ENCODE results near the gene ALDH1L1. TPM values are rescaled to one million over a fixed set of nuclear protein-coding genes. Genes with fewer than 3 reads are reported as not detected.

Gene ALDH1L1
- total RNA-seq, 1 experiment from 2014 or later = 1.2 TPM

GRCh38 chr3:126186271-126186670 is 5.9 kb upstream of the ALDH1L1 start (continued):
- no peak for TF ChIP-seq EMX1 (CRISPR knock-in tag; IDR thresholded peaks at IDR 0.05)
- TF ChIP-seq ZNF512 (CRISPR knock-in tag; IDR thresholded peaks at IDR 0.05; ENCODE audit: borderline replicate concordance) = no peak
- TF ChIP-seq, protein P1, sequence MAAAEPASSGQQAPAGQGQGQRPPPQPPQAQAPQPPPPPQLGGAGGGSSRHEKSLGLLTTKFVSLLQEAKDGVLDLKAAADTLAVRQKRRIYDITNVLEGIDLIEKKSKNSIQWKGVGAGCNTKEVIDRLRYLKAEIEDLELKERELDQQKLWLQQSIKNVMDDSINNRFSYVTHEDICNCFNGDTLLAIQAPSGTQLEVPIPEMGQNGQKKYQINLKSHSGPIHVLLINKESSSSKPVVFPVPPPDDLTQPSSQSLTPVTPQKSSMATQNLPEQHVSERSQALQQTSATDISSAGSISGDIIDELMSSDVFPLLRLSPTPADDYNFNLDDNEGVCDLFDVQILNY (CRISPR knock-in tag; IDR thresholded peaks at IDR 0.05) = no peak

DNA sequence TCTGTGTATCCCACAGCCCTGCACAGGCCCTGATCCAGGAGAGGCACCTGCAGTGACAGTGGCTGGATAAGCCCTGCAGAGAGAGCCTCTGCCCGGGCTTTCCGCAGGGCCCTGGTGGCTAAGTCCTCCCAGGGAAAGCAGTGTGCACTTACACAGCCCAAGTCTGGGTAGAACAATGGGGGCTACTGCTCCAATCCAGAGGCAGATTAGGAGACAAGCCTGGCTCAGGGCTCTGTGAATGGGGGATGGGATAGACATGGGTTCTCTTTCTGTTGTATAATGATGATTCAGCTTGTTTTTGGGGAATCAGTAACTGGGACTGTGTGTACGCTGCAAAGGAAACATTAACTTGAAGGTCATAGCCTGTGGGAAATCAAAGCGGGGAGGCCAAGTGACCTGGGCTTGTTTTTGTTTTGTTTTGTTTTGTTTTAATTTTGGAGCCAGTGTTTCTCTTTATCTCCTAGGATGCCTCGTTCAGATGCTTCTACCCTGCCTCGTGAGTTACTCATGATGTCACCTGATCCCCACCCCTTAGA is 4.1 kb upstream of the ALDH1L1 start:
- no peaks in the 10 kb centered on the region for H3K36me3 Mint-ChIP-seq
- POLR2A ChIA-PET = no interaction called here
- no peak for TF ChIP-seq MXD4 (CRISPR knock-in tag; IDR thresholded peaks at IDR 0.05; ENCODE audit: borderline replicate concordance)
- TF ChIP-seq SOX15 (CRISPR knock-in tag; IDR thresholded peaks at IDR 0.05) = no peak
- no peak for TF ChIP-seq ZBTB21 (CRISPR knock-in tag; IDR thresholded peaks at IDR 0.05; ENCODE audit: borderline replicate concordance)
- TF ChIP-seq, protein P2, sequence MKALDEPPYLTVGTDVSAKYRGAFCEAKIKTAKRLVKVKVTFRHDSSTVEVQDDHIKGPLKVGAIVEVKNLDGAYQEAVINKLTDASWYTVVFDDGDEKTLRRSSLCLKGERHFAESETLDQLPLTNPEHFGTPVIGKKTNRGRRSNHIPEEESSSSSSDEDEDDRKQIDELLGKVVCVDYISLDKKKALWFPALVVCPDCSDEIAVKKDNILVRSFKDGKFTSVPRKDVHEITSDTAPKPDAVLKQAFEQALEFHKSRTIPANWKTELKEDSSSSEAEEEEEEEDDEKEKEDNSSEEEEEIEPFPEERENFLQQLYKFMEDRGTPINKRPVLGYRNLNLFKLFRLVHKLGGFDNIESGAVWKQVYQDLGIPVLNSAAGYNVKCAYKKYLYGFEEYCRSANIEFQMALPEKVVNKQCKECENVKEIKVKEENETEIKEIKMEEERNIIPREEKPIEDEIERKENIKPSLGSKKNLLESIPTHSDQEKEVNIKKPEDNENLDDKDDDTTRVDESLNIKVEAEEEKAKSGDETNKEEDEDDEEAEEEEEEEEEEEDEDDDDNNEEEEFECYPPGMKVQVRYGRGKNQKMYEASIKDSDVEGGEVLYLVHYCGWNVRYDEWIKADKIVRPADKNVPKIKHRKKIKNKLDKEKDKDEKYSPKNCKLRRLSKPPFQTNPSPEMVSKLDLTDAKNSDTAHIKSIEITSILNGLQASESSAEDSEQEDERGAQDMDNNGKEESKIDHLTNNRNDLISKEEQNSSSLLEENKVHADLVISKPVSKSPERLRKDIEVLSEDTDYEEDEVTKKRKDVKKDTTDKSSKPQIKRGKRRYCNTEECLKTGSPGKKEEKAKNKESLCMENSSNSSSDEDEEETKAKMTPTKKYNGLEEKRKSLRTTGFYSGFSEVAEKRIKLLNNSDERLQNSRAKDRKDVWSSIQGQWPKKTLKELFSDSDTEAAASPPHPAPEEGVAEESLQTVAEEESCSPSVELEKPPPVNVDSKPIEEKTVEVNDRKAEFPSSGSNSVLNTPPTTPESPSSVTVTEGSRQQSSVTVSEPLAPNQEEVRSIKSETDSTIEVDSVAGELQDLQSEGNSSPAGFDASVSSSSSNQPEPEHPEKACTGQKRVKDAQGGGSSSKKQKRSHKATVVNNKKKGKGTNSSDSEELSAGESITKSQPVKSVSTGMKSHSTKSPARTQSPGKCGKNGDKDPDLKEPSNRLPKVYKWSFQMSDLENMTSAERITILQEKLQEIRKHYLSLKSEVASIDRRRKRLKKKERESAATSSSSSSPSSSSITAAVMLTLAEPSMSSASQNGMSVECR (CRISPR knock-in tag; IDR thresholded peaks at IDR 0.05; ENCODE audit: borderline replicate concordance) = no peak
- TF ChIP-seq TCF7 (CRISPR knock-in tag; IDR thresholded peaks at IDR 0.05; ENCODE audit: low read depth) = no peak
- no peak for TF ChIP-seq ATF6 (CRISPR knock-in tag; IDR thresholded peaks at IDR 0.05)
- TF ChIP-seq ZNF317 (CRISPR knock-in tag; IDR thresholded peaks at IDR 0.05; ENCODE audit: borderline replicate concordance, low read depth) = no peak
- TF ChIP-seq SMAD3 (CRISPR knock-in tag; IDR thresholded peaks at IDR 0.05; ENCODE audit: borderline replicate concordance) = no peak
- H3K9me3 Mint-ChIP-seq = peaks cover 11% of the 10 kb centered on the region
- H3K4me1 Mint-ChIP-seq = peaks cover 12% of the 10 kb centered on the region
- no peak overlapping the region for H3K27ac Mint-ChIP-seq
- CTCF ChIA-PET = interaction anchor here (1.0 kb wide), 1 partner anchor 28 kb away, joined by 3 read pairs; no protein-coding TSS in a partner anchor
- no peak overlapping the region for H3K4me3 Mint-ChIP-seq
- ATAC-seq = no peak
- H3K27me3 Mint-ChIP-seq (ENCODE audit: low read depth) = peaks cover 46% of the 10 kb centered on the region
- no peak for DNase-seq (ENCODE audit: low spot score)

GRCh38 chr3:126181398-126181725 is 976 bp upstream of the ALDH1L1 start:
- no peaks in the 10 kb centered on the region for H3K9me3 Mint-ChIP-seq
- peaks cover 56% of the 10 kb centered on the region for H3K27me3 Mint-ChIP-seq (ENCODE audit: low read depth)
- no peaks in the 10 kb centered on the region for H3K36me3 Mint-ChIP-seq
- no peak for DNase-seq (ENCODE audit: low spot score)
- ChIA-PET POLR2A (no interaction called here), CTCF (interaction anchor here (2.3 kb wide), 1 partner anchor 17 kb away, joined by 9 read pairs; no protein-coding TSS in a partner anchor)
- ATAC-seq = no peak
- H3K4me1 Mint-ChIP-seq = peaks cover 16% of the 10 kb centered on the region
- no peak overlapping the region for H3K27ac Mint-ChIP-seq
- TF ChIP-seq ZNF219 (CRISPR knock-in tag; IDR thresholded peaks at IDR 0.05; ENCODE audit: borderline replicate concordance) (no peak), GRHL2 (CRISPR knock-in tag; IDR thresholded peaks at IDR 0.05; ENCODE audit: insufficient replicate concordance, severe bottlenecking) (no peak)
- H3K4me3 Mint-ChIP-seq = peak overlapping the region; percentile 78
